C4-2B (cell line): ENCODE data around the gene PEX19.
A peak's percentile ranks its signal among the peaks of the same experiment; 100 is the strongest.
"Not testable (repeated sequence)": the region's sequence is repeated elsewhere in the genome, so short reads cannot be mapped to it uniquely, and the experiment has no call there.

Experiments
- H3K27ac ChIP-seq: fragments of 450-650 bp; 2 replicates; pipeline ENCODE4 v1.5.1; 2017
- CTCF ChIP-seq: fragments of 450-650 bp; conservative IDR thresholded peaks from 2 replicates; pipeline ENCODE4 v1.5.1; 2017; ENCODE audit warnings: mild to moderate bottlenecking
- ZFX ChIP-seq: fragments of 450-650 bp; IDR thresholded peaks from 2 replicates; pipeline ENCODE4 v1.6.1; 2017

Gene PEX19

GRCh38 chr1:160293020-160293968, 8.4 kb upstream of the PEX19 start:
- H3K27ac ChIP-seq: no peak overlapping the region
- TF ChIP-seq ZFX: no peak
- TF ChIP-seq CTCF: no peak

- TF ChIP-seq CTCF: peak; percentile 93
- no peak for TF ChIP-seq ZFX
- no peak overlapping the region for H3K27ac ChIP-seq
These were observed 6.6 kb upstream of the PEX19 start for GRCh38 chr1:160291248-160292220.

DNA sequence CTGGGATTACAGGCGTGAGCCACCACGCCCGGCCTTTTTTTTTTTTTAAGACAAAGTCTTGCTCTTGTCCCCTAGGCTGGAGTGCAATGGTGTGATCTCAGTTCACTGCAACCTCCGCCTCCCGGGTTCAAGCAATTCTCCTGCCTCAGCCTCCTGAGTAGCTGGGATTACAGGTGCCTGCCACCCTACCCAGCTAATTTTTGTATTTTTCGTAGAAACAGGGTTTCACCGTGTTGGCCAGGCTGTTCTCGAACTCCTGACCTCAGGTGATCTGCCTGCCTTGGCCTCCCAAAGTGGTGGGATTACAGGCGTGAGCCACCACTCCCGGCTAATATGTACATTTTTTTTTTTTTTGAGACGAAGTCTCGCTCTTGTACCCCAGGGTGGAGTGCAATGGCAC, 2.8 kb upstream of the PEX19 start:
- not testable (repeated sequence) for H3K27ac ChIP-seq

DNA sequence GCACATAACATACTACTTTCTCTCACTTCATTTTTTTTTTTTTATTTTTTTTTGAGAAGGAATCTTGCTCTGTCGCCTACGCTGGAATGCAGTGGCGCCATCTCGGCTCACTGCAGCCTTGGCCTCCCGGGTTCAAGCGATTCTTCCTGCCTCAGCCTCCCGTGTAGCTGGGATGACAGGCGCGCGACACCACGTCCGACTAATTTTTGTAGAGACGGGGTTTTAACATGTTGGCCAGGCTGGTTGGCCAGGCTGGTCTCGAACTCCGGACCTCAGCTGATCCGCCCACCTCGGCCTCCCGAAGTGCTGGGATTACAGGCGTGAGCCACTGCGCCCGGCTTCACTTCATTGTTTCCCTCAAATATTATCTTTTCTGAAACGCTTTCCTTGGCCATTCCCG, 573 bp upstream of the PEX19 start:
- no peak for TF ChIP-seq CTCF
- H3K27ac ChIP-seq: no peak overlapping the region

- no peak for TF ChIP-seq CTCF
- peak overlapping the region; percentile 83 for H3K27ac ChIP-seq
These were observed 632 bp downstream of the PEX19 start for GRCh38 chr1:160284220-160284781.

DNA sequence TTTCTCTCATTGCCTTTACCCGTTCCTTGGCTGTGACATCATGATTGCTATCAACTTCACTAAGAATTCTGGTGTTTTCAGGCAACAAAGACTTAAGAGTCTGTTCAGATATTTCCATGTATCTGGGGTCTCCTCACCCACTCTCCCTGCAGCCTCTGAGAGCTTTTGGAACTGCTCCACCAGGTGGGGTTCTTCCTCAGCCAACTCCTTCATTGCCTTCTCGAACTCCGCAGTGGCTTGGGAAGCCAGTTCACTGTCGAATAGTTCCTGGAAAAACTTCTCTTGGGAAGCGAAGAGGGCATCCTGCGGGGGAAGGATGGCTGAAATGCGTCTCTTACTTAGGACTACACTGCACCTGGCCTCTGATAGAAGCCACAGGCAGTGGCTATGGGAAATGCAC, 2.1 kb downstream of the PEX19 start:
- no peak for TF ChIP-seq ZFX
- TF ChIP-seq CTCF: no peak
- no peak overlapping the region for H3K27ac ChIP-seq

GRCh38 chr1:160277987-160278386, 6.9 kb downstream of the PEX19 start:
- no peak for TF ChIP-seq ZFX
- no peak for TF ChIP-seq CTCF

More at GRCh38 chr1:160277987-160278386, 6.9 kb downstream of the PEX19 start:
- H3K27ac ChIP-seq: no peak overlapping the region
